Transverse colon (tissue), 4 donors: Measurements from ENCODE around the gene SMIM44.

Experiments used
- EP300 ChIP-seq: sonication (generic); formaldehyde crosslinking; IDR thresholded peaks from one replicate; pipeline ENCODE4 v1.6.1; 2017; ENCODE audit warnings: antibody characterized with exemption, low read depth
- POLR2A ChIP-seq: fragments of 450-650 bp; IDR thresholded peaks from one replicate; pipeline ENCODE4 v1.6.1; 2016; ENCODE audit warnings: antibody characterized with exemption, mild to moderate bottlenecking, moderate library complexity
- POLR2AphosphoS5 ChIP-seq, 3 donors: sonication (generic); formaldehyde crosslinking; IDR thresholded peaks; one replicate each; pipeline ENCODE4 v1.6.1; 2016; ENCODE audit warnings: antibody characterized with exemption in 3 of 3
- TF ChIP-seq, protein P1 (sequence below), 5 experiments: fragments of 200-600 bp in 3 of 5; fragments of 450-650 bp in 2 of 5; sonication (generic) in 3 of 5; IDR thresholded peaks; 1 replicate in 2 of 5; 2 replicates in 3 of 5; pipeline ENCODE4 v1.5.1; 2016 to 2017; ENCODE audit warnings: antibody characterized with exemption in 5 of 5, inconsistent platforms in 3 of 5, mild to moderate bottlenecking in 2 of 5, moderate library complexity in 1 of 5

DNA sequence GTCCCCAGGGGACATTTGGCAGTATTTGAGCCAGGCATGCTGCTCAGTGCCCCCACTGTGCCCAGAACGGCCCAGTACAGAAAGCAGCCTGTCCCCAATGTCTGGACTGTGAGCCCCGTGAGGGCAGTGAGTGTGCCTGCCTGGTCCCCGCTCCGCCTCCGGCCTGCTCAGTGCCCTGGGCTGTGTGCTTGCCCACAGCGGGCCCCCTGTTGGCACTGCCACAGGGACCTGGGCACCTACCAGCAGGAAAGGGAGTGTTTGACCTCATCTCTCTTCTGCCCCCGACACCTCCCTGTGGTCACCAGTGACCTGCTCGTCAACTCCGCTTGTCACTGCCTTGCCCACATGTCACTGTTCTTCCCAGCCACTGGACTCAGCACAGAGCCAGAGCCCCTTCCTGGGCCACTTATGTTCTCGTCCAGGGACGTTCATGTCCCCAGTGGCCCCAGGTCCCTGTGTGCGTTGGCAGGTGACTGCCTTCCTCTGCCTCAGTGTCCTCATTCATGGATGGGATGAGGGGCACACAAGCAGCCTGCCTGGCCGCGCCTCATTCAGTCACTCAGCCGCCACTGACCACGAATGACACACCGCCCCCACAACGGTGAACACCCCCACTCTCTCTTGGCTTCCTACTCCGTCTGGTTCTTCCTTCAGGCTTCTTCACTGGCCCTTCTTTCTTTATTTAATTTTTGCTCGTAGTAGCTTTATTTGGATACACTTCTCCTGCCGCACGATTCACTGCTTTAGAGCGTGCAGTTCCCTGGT, 25.7 kb upstream of the SMIM44 start:
- TF ChIP-seq, protein P1, sequence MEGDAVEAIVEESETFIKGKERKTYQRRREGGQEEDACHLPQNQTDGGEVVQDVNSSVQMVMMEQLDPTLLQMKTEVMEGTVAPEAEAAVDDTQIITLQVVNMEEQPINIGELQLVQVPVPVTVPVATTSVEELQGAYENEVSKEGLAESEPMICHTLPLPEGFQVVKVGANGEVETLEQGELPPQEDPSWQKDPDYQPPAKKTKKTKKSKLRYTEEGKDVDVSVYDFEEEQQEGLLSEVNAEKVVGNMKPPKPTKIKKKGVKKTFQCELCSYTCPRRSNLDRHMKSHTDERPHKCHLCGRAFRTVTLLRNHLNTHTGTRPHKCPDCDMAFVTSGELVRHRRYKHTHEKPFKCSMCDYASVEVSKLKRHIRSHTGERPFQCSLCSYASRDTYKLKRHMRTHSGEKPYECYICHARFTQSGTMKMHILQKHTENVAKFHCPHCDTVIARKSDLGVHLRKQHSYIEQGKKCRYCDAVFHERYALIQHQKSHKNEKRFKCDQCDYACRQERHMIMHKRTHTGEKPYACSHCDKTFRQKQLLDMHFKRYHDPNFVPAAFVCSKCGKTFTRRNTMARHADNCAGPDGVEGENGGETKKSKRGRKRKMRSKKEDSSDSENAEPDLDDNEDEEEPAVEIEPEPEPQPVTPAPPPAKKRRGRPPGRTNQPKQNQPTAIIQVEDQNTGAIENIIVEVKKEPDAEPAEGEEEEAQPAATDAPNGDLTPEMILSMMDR (IDR thresholded peaks at IDR 0.05): no peak
- TF ChIP-seq EP300 (no peak), POLR2A (no peak), POLR2AphosphoS5 (IDR thresholded peaks at IDR 0.05) (no peak)
